Calu3 (cell line): ENCODE data around the gene SULT2B1. TPM values are rescaled to one million over a fixed set of nuclear protein-coding genes. Genes with fewer than 3 reads are reported as not detected.
"Not testable (repeated sequence)": the region's sequence is repeated elsewhere in the genome, so short reads cannot be mapped to it uniquely, and the experiment has no call there.

Experiments used
- BruUV-seq: library from RNA; stranded (reverse); fragments of 400-500 nt; replicated peaks from 2 replicates; lab custom pipeline; 2021; lab: Mats Ljungman, UMichigan
- CTCF ChIA-PET: fragments of 300-600 bp; sonication (Branson Sonifier 250); formaldehyde crosslinking; loops from one replicate; lab custom pipeline; 2022; ENCODE audit warnings: antibody characterized with exemption; lab: Charles Lee
- DNase-seq: peaks from one replicate; pipeline ENCODE4 v3.0.0; 2022
- H3K27ac Mint-ChIP-seq: one replicate; pipeline ENCODE4 v1.8.0; 2022; ENCODE audit warnings: mixed read lengths; ENCODE audit not compliant: unreplicated experiment
- H3K27me3 Mint-ChIP-seq: one replicate; pipeline ENCODE4 v1.8.0; 2022; ENCODE audit warnings: mixed read lengths; ENCODE audit not compliant: unreplicated experiment
- H3K36me3 Mint-ChIP-seq: one replicate; pipeline ENCODE4 v1.8.0; 2022; ENCODE audit warnings: mild to moderate bottlenecking, moderate library complexity, mixed read lengths; ENCODE audit not compliant: insufficient read depth, unreplicated experiment
- H3K4me1 Mint-ChIP-seq: one replicate; pipeline ENCODE4 v1.8.0; 2022; ENCODE audit warnings: mild to moderate bottlenecking, low read depth, mixed read lengths; ENCODE audit not compliant: unreplicated experiment
- H3K4me3 Mint-ChIP-seq: one replicate; pipeline ENCODE4 v1.8.0; 2022; ENCODE audit warnings: mild to moderate bottlenecking, low read depth, moderate library complexity, mixed read lengths; ENCODE audit not compliant: unreplicated experiment
- H3K9me3 Mint-ChIP-seq: one replicate; pipeline ENCODE4 v1.8.0; 2022; ENCODE audit warnings: low read depth, mixed read lengths; ENCODE audit not compliant: unreplicated experiment
- CTCF ChIP-seq: fragments of 200-600 bp; IDR thresholded peaks from one replicate; pipeline ENCODE4 v1.8.0; 2022; ENCODE audit warnings: antibody characterized with exemption; ENCODE audit not compliant: unreplicated experiment
- intact Hi-C: fragments of 100-400 bp; cut with micrococcal nuclease; formaldehyde crosslinking; loops from one replicate; pipeline ENCODE4 v1.10.0; 2022; ENCODE audit not compliant: unreplicated experiment
- total RNA-seq: library from RNA; stranded (reverse); gene quantifications from 2 replicates; pipeline ENCODE4 v1.2.3, GENCODE V29; 2022

The SULT2B1 gene
- total RNA-seq, 1 experiment from 2014 or later, result not detected

DNA sequence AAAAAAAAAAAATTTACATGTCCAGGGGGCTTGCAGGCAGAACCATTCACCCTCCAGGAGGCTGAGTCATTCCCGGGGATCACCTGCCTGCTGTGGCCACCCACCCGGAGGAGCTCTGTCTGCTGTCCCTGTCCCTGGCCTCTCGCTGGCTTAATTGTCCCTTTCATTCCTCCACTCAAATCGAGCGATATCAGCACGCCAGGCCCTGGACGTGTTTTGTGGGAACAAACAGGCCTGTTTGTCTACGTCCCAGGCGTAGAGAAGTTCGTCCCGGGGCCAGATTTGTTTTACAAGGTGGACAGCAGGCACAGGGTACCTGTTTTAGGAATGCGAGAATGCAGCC, 21.2 kb downstream of the SULT2B1 start:
- H3K27me3 Mint-ChIP-seq, result no peaks in the 10 kb centered on the region
- peaks cover 11% of the 10 kb centered on the region for H3K4me1 Mint-ChIP-seq
- no peak overlapping the region for H3K4me3 Mint-ChIP-seq
- no peak for DNase-seq
- H3K36me3 Mint-ChIP-seq, result peaks cover 8% of the 10 kb centered on the region
- CTCF ChIA-PET, result interaction anchor here (1.3 to 1.4 kb wide), 2 partner anchors 11 to 67 kb away, joined by 4 to 6 read pairs; no protein-coding TSS in a partner anchor
- no peak for TF ChIP-seq CTCF
- no peaks in the 10 kb centered on the region for H3K9me3 Mint-ChIP-seq
- no TSS peak for BruUV-seq
- H3K27ac Mint-ChIP-seq, result no peak overlapping the region
- intact Hi-C loops, result no loop called here

- H3K27ac Mint-ChIP-seq, result no peak overlapping the region
- no peak for TF ChIP-seq CTCF
- intact Hi-C loops, result no loop called here
- H3K4me3 Mint-ChIP-seq, result no peak overlapping the region
- no peaks in the 10 kb centered on the region for H3K9me3 Mint-ChIP-seq
- CTCF ChIA-PET, result no interaction called here
- no TSS peak for BruUV-seq
- no peaks in the 10 kb centered on the region for H3K4me1 Mint-ChIP-seq
- no peaks in the 10 kb centered on the region for H3K36me3 Mint-ChIP-seq
- no peak for DNase-seq
- H3K27me3 Mint-ChIP-seq, result no peaks in the 10 kb centered on the region
Observed at GRCh38 chr19:48575931-48576622, 24.1 kb downstream of the SULT2B1 start.

DNA sequence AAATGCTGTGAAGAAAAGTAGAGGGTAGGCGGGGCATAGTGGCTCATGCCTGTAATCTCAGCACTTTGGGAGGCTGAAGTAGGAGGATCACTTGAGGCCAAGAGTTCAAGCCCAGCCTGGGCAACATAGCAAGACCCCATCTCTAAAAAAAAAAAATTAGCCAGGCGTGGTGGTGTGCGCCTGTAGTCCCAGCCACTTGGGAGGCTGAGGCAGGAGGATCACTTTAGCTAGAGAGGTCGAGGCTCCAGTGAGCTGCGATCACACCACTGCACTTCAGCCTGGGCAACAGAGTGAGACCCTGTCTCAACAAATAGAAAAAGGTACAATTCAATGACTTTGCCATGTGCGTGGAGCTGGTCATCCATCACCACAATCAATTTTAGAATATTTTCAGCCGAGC, 25.9 kb downstream of the SULT2B1 start:
- H3K36me3 Mint-ChIP-seq, H3K9me3 Mint-ChIP-seq, intact Hi-C loops, BruUV-seq, DNase-seq, H3K27ac Mint-ChIP-seq, CTCF ChIA-PET, H3K4me1 Mint-ChIP-seq, H3K27me3 Mint-ChIP-seq, H3K4me3 Mint-ChIP-seq: not testable (repeated sequence)

GRCh38 chr19:48578891-48579290, 26.9 kb downstream of the SULT2B1 start:
- peaks cover 3% of the 10 kb centered on the region for H3K4me1 Mint-ChIP-seq
- H3K27me3 Mint-ChIP-seq, result peaks cover 2% of the 10 kb centered on the region
- no peak for DNase-seq
- intact Hi-C loops, result no loop called here
- no TSS peak for BruUV-seq
- TF ChIP-seq CTCF, result no peak
- CTCF ChIA-PET, result interaction anchor here (0.7 kb wide), 1 partner anchor 19 kb away, joined by 5 read pairs; no protein-coding TSS in a partner anchor
- H3K36me3 Mint-ChIP-seq, result no peaks in the 10 kb centered on the region
- H3K9me3 Mint-ChIP-seq, result no peaks in the 10 kb centered on the region
- H3K27ac Mint-ChIP-seq, result no peak overlapping the region
- H3K4me3 Mint-ChIP-seq, result no peak overlapping the region

- H3K4me3 Mint-ChIP-seq, result no peak overlapping the region
Observed at GRCh38 chr19:48582168-48582567, 30.2 kb downstream of the SULT2B1 start.

More at GRCh38 chr19:48582168-48582567, 30.2 kb downstream of the SULT2B1 start:
- CTCF ChIA-PET, result interaction anchor here (0.7 to 5.2 kb wide), 3 partner anchors 42 to 988 kb away, joined by 3 to 148 read pairs (median 4); no protein-coding TSS in a partner anchor
- no peak for TF ChIP-seq CTCF
- H3K27me3 Mint-ChIP-seq, result peaks cover 26% of the 10 kb centered on the region
- intact Hi-C loops, result loop anchor here (5.0 kb wide), 1 partner anchor 95 kb away; no protein-coding TSS in a partner anchor
- no TSS peak for BruUV-seq
- H3K27ac Mint-ChIP-seq, result no peak overlapping the region
- H3K9me3 Mint-ChIP-seq, result no peaks in the 10 kb centered on the region
- peaks cover 9% of the 10 kb centered on the region for H3K4me1 Mint-ChIP-seq
- H3K36me3 Mint-ChIP-seq, result peaks cover 5% of the 10 kb centered on the region
- DNase-seq, result no peak
